ENCODE measurements around the gene COL4A4.
"Not testable (repeated sequence)": the region's sequence is repeated elsewhere in the genome, so short reads cannot be mapped to it uniquely, and the experiment has no call there.

COL4A4 gene

DNA sequence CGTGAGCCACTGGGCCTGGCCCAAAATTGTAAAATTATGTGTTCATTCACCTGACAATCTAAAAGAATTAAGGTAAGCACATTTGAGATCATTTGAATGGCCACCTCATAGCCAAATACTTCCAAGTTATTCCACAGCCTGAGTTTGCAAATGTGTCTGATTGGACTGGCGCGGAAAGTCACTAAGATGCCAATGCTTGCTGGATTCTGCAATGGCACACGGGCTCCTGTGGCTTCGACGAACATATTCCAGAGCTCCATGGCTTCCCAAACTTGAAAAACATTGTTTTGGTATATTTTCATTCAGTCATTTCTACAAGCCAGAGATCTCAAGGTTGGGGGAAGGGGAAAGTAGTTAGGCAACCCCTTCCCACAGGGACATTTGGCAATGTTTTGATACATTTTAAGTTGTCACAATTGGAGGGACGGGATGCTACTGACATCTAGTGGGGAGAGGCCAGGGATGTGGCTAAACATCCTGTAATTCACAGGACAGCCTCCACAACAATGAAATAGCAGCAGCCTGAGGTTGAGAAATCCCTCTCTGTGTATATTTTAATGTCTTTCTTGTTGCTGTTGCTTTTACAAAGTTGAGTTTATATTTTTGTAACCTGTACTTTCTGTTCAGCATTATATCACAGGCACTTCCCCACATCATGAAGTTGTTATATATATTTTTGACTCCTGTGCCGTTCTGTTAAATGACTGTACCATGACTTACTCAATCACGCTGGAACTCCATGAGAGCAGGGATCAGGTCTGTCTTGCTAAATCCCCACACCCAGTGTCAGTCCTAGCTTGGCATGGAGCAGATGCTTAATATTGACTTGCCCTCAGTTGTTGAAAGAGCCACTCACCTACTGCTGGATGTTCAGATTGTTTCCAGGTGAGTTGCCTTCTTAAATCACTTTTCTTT is 56.9 kb downstream of the COL4A4 start:
- peak; percentile 35 for DNase-seq

DNA sequence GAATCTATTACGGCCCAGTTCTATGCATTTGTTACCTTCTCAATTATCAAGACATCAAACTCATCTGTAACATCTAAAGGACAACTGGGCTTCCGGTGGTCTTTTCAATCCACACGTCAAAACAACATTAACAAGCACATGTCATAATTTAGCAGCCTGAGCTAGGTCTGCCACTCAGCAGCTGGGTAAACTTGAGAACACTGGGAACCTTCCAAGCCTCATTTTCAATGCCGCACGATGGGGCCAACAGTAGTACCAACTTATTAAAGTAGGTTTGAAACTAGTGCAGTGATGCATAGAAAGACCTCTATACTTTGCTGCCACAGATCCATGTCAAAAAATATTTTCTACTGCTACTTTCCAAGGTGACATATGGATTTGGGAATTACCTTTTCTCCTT is 60.4 kb downstream of the COL4A4 start:
- DNase-seq = no peak

DNA sequence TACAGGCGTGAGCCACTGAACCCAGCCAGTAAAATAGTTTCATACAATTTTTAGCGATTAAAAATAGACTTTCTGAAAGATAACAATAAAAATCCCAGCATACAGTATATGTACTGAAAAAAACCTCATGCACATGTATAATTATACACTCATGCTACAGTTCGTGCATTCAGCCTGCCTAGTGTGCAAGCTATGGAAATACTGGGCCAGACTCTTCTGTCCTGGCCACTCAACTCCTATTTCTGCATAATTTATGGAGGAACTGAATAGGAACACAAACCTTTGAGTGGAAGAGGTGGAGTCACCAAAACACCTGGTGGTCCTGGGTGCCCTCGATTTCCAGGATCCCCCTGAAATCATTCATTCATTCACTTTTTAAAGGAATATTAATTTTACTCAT is 64.7 kb downstream of the COL4A4 start:
- no peak for DNase-seq

DNA sequence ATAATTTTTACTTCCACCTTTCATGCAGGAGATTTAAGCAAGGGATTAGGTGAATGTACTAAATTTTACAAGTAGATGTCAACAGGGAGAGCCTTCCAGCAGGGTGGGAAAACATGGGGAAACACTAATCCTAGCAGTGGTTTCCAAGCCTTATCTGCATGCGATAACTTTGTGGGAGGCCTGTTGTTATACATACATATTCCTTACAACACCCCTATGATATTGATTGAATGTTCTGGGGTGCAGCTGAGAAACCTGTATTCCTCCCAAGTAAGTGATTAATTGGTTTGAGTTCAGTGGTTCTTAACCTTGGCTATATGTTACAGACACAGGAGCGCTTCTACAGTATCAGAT is 65.9 kb downstream of the COL4A4 start:
- DNase-seq = no peak

DNA sequence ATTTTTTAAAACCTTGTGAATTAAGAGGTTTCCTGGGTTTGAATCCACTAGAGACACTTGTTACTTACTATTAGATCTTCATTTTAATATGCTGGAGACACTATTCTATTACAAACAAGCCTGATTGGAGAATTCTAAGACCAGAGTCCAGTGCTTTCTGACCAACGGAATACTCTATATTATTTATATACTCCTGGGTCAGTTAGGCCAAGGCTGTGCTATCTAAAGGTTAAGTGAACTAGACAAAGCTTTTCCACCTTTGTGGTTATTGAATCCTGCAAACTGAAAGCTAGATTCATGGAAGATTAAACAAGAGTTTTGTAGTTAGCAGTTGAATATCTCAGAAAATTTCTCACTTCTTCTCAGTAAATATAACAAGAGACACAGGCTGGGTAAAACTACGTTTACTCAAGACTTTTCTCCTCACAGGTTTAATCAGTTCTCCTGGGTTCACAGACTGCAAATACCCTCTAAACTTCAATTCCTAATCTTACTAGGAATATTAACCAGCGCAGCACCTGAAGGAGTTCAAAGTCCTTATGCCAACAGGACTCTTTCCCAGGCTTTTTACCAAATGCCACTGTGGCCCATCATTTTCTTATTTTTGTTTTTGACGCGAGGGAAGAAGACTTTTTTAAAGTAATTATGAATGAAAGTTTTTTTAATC is 66.4 kb downstream of the COL4A4 start:
- DNase-seq = no peak

DNA sequence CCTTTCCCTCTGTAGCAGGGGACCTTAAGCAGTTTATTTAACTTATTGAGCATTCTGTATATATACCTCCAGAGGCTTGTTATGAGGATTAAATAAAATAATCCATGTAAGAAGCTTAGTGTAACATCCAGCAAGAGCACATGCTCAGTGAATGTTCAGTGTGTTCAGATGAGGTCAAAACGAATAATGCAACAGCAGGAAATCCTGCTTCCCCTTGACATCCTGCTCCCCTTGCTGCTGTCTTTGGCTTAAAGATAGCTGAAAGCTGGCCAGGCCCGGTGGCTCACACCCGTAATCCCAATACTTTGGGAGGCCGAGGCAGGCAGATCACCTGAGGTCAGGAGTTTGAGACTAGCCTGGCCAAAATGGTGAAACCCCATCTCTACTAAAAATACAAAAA is 68.7 kb downstream of the COL4A4 start:
- no peak for DNase-seq

DNA sequence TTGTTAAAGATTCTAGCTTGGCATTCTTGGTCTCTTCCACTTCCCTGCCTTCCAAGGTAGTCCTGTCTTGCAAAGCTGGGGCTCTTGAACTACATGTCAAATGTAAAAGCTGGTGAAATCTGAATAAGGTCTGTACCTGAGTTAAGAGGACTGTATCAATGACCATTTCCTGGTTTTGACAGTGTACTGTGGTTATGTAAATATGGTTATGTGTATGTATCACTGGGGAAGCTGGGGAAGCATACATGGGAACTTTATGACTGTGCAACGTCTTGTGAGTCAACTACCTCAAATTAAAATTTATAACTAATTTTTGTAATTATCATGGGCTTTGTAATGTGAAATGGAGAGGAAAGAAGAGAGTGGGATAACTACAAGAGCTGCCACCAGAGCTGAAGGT is 81.7 kb downstream of the COL4A4 start:
- no peak for DNase-seq

DNA sequence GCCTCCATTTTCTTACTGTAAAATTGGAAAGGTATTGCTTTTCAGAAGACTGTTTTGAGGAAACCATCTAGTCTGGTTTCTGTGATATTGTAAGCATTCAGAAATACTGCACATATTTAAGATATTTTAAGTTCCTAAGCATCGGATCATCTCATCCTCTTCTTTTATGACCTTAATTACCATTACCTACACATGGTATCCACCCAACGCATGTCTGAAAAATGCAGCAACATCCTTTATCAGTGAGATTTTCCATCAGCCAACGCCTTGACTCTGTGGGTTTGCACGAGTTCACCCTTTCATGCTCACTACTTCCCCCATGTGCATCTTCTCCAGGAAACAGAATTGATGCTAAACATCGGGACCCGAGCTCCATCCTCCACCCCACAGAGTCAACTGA is 84.3 kb downstream of the COL4A4 start:
- no peak for DNase-seq

DNA sequence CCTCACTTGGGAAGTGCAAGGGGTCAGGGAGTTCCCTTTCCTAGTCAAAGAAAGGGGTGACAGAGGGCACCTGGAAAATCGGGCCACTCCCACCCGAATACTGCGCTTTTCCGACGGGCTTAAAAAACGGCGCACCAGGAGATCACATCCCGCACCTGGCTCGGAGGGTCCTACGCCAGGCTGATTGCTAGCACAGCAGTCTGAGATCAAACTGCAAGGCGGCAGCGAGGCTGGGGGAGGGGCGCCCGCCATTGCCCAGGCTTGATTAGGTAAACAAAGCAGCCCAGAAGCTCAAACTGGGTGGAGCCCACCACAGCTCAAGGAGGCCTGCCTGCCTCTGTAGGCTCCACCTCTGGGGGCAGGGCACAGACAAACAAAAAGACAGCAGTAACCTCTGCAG is 98.9 kb downstream of the COL4A4 start:
- DNase-seq = not testable (repeated sequence)

DNA sequence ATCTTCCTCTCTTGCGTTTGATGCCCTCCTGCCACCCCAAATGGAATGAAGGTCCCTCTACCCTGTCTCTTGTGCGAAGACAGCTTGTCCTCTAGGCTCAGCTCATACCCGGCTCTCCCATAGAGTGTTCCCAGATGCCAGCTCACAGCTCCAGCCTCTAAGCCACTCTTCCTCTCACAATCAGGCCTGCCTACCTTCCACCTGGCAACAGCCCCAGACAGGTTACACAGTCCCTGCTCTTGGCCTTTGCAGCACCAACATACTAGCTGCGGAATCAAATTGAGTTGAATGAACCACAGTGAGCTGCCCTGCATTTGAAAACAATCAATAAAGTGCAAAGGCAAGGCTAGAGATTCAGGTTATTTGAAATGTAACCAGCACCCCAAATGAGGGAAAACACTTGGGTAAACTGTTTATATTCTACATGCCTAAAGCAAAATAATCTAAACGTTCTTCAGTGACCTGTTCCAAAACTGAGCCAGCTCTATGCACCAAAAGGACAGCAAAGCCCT is 105.1 kb downstream of the COL4A4 start:
- DNase-seq = no peak

DNA sequence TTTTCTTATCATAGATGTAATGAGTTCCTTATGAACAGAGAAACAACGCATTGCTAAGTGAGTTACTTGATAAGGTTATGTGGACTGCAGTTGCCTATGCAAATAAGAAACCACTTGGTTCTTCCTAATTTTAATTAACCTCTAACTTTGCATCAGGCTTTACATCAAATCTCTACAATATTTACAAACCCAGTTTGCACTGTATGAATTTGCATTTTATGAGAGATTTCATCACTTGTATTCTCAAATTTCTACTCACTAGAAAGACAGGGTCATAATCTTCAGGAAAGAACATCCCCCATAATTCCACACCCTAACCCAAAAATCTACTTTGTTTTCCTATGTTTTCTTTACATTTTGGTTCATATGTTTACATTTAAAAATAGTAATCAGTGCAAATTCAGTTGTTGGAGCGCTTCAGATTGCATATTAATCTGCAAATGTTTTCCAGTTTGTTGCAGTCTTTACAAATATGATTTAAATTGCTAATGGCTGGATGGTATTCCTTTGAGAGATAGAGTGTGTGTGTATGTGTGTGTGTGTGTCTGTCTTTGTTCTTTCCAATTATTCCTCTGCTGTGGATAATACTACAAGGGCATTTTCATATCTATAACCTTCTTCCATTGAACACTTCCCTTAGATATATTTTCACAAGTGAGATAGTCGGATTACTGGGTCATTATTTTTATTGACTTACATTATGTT is 106.1 kb downstream of the COL4A4 start:
- DNase-seq = no peak

DNA sequence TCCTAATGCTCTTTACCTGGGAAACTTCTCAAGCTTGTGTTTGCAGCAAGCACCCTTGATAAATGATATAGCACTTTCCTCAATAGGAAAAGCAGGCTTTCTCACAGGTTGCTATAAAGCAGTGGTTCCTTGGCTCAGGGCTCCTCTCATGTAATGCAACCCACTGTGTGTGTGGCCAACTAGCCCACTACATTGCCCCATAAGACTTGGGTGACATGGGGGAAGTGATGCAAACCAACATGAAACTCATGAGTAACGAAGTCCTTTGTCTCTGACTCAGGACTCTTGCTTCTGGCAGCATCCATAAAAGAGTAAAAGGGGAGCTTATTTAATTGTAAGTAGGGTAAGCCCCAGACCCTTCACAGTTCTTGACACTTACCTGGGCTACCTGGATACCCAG is 106.9 kb downstream of the COL4A4 start:
- DNase-seq = no peak

DNA sequence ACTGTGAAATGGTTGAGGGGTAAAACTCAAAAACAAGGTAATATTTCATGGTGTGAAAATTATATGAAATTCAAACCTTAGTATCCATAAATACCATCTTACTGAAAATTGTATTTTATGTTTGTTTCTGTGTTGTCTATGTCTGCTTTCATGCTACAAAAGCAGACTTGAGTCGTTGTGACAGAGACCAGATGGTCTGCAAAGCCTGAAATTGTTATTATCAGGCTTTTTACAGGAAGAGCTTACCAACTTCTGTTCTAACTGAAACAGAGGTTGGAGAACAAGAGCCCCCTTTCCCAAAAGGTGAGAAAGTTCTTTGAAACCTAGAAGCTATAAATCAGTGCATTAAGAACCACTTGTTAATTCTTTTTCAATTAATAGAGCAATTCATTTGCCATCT is 110.0 kb downstream of the COL4A4 start:
- DNase-seq = no peak

DNA sequence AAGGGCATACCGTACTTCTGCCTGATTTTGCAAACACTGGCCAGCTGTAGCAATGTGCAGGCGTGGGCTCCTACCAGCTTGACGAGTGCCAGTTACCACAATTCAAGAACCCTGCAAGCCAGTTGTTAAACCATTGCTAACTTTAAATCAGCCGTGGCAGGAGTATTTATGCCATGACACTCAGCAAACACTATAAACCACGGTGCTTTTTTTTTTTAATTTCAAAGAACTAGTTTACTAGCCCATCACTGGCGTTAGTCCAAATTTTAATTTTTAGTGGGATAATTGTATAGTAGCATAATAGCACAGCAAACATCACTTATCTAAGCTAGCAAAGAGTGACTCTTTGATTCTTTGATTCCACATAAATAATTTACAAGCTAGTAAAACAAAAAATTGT is 111.1 kb downstream of the COL4A4 start:
- DNase-seq = no peak

DNA sequence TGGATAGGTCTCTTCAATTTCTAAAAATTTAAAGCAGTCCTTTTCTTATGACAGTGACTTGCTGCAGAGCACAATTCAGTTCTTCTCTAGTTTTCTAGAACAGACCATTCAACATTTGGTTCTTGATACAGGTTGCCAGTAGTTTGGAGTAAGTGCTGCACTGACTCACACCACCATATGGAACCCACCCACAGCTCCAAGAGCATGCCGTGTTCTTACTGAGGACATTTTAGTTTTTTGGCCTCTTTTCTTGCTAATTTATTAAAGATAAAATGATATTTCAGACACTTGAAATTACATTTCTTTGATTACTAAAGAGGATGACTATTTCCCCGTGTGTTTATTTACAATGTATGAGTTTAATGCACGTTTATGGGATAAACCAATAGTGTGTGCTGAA is 120.0 kb downstream of the COL4A4 start:
- no peak for DNase-seq

DNA sequence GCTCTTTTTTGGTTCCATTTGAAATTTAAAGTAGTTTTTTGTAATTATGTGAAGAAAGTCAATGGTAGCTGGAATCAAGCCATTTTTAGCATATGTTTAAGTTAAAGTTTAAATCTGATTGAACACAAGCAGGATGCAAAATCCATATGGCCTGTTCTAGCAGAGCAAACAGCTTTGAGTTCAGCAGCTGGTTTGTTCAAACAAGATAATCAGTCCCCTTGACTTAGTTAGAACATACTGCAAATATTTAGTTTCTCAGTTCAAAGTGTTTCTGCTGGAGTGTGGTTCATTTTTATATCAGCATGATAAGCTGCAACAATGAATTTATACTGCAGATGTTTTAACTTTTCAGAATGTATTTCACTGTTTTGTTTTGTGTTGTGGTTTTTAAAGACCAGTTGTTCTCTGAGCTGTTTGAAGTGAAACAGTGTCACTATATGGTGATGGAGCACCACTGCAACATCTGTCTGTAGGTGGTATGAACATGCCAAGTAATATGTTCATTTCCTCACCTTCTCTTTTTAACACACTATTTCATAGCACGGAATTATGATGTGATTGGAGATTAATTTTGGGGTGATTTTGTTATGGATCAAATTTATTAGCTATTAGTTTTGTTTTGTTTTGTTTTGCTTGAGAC is 125.3 kb downstream of the COL4A4 start:
- DNase-seq = no peak

DNA sequence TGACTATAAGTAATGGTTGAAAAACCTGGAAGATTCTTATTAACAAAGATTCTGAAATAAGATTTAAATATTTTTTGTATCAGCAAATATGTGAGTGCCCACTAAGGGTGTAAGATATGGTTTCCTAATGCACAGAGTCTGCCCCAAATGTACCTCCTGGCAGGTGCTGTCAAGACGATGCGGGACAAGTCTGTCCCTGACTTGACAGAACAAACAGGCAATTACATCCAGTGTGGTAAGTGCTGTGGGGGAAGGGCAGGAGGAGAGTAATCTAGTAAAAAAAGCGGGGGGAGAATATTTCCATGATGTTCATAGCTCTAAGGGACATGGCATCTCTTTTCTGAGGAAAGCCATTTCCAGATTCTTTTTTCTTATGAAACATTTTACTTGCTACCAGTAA is 127.5 kb downstream of the COL4A4 start:
- DNase-seq = no peak

DNA sequence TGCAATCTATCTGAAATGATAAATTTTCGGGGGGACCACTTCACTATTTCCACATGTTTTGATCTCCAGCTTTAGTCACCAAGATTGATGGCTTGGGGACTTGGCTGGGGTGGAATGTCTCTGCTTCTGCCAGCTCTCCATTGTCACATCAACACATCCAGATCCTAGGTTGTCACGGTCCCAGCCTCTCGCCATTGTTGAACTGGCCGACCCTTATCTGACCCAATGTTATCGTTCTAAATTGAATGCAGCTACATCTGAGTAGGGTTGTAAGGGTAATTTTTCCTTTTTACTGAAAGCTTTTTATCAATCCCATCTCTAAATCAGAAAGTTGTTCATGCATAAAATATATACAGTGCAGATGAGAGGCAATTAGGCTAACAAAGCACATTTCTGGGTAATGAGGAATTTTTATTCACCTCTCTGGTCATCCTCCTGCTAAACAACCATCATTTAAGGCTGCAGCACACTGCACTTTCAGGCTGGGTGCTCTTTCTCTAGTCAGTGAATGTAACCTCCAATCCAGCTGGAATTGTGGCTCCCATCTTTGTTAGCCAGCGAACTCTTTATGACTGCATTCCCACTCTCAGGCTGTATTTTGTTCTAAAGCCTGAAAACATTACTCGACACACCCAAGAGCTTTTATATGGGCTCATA is 128.2 kb downstream of the COL4A4 start:
- no peak for DNase-seq

DNA sequence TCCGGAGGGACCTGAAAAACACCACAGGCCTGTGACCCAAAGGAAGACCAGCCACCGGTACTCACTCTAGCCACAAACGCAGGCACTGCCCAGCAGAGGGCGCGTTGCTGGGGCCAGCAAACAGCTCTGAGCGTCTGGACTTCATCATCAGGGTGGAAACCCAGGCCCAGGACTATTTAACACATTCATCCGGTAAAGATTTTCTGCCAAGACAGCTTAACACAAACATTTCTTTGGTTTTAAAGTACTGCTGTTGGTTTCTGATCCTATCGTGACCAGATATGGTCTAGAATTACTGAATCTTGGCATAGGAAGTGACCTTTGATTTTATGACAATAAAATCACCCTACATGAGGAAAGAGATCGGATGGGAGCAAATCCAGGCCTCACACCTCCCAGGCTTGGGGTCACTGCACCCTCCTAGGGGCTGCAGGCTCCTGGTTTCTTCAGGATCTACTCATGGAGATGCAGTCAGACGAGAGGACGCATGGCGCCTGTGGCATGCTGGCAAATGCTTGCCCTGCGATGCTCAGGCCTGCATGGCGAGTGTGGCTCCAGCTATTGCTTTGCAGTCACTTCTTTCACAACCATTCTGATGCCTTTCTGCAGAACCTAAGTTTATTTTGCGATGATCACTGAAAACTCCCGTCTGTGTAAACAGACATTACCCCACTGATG is 130.4 kb downstream of the COL4A4 start:
- no peak for DNase-seq

DNA sequence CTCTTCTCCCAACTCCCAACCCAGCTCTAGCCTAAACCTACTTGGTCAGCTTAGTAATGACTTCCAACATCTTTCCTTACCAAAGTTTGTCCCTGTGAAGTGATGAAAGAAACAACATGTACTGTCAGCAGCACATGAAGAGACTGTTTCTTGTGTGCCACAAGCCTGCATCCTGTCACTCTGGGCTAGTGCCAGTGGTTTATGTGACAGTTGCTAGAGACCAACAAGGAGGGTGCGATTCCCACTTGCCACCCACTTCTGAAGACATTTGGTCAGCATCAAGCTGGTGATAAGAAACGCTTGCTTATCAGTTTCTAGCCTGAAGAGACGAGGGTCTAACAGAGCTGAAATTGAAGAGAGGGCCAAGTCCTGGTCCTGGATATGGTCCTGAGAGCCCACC is 132.6 kb downstream of the COL4A4 start:
- DNase-seq = no peak

DNA sequence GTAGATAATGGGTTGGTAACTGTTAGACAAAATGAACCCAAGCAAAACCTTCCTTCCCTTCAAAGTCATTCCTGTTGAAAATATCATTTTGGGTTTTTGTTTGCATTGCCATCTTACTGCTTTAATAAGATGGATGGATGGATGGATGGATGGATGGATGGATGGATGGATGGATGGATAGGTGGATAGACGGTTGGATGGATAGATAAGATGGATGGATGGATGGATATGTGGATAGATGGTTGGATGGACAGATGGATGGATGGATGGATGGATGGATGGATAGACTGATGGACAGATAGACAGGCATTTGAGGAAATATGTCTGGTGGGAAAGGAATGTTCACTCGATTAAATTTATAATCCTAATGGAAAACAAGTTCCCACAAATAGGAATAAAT is 133.2 kb downstream of the COL4A4 start:
- DNase-seq = no peak
